NCI-H146 (cell line): ENCODE data around the gene KAT6B.
A peak's percentile ranks its signal among the peaks of the same experiment; 100 is the strongest.

Experiments
- DNase-seq: peaks from one replicate; lab custom pipeline; 2025; lab: John Stamatoyannopoulos, UW

Gene KAT6B

GRCh38 chr10:75068523-75068922 is 242.1 kb downstream of the KAT6B start:
- no peak for DNase-seq

- DNase-seq, result no peak
Measured at GRCh38 chr10:75070476-75070875, 244.1 kb downstream of the KAT6B start.

- DNase-seq, result peak; percentile 41
Measured at GRCh38 chr10:75070961-75071428, 244.6 kb downstream of the KAT6B start.

GRCh38 chr10:75071756-75072155 is 245.4 kb downstream of the KAT6B start:
- no peak for DNase-seq

- DNase-seq, result no peak
Measured at GRCh38 chr10:75072727-75073126, 246.3 kb downstream of the KAT6B start.

GRCh38 chr10:75073442-75073841 is 247.0 kb downstream of the KAT6B start:
- DNase-seq, result no peak

GRCh38 chr10:75074711-75075445 is 248.5 kb downstream of the KAT6B start:
- no peak for DNase-seq

- DNase-seq, result no peak
Measured at GRCh38 chr10:75076348-75076747, 249.9 kb downstream of the KAT6B start.

- DNase-seq, result peak; percentile 62
Measured at GRCh38 chr10:75079436-75080083, 253.2 kb downstream of the KAT6B start.

GRCh38 chr10:75080554-75080953 is 254.2 kb downstream of the KAT6B start:
- no peak for DNase-seq

- no peak for DNase-seq
Measured at GRCh38 chr10:75081379-75081778, 255.0 kb downstream of the KAT6B start.
